ENCODE results near the gene GBP5. TPM values are rescaled to one million over a fixed set of nuclear protein-coding genes. Genes with fewer than 3 reads are reported as not detected.
"Not testable (repeated sequence)": the region's sequence is repeated elsewhere in the genome, so short reads cannot be mapped to it uniquely, and the experiment has no call there.

The GBP5 gene
- total RNA-seq, 1 donor from 2014 or later = 2.6 TPM

GRCh38 chr1:89261926-89262515, 10.6 kb downstream of the GBP5 start:
- peak overlapping the region; percentile 91 for H3K27ac Mint-ChIP-seq (ENCODE audit: unreplicated experiment)
- TF ChIP-seq CTCF (IDR thresholded peaks at IDR 0.05; ENCODE audit: unreplicated experiment) = no peak

DNA sequence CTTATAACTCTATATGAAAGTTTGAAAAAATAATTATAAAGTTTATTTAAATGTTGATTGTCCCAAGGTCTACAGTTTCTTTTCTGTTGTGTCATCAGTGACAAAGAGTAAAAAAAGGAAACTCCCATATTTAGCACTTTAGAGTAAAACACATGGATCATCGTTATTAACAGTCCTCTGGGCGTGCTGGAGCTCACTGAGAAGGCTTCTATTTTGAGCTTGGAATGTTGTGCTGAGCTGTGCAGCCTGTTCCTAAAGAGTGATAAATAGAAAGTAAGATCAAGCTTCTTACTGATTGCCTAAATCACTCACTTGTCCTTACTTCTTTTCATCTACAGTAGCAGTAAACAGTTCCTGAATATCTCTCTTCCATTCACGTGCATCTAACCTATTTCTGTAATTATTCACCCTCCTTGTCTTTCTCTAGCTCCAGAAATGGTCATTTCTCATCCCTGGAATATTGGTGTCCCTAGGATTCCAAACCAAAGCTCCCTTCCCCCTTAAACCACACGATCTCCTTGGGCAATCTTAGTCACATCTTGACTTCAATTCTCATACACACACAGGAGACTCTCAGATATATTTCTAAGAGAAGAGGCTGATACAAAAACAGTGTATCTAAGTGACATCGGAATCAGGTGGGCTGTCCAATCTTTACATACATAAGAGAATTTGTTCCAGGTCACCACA, 11.9 kb downstream of the GBP5 start:
- no peak for TF ChIP-seq CTCF (IDR thresholded peaks at IDR 0.05; ENCODE audit: unreplicated experiment)
- Mint-ChIP-seq H3K27me3 (ENCODE audit: unreplicated experiment) (no peaks in the 10 kb centered on the region), H3K4me3 (ENCODE audit: unreplicated experiment) (no peak overlapping the region), H3K27ac (ENCODE audit: unreplicated experiment) (no peak overlapping the region), H3K36me3 (ENCODE audit: low read depth, unreplicated experiment) (no peaks in the 10 kb centered on the region), H3K9me3 (ENCODE audit: unreplicated experiment) (no peaks in the 10 kb centered on the region), H3K4me1 (ENCODE audit: unreplicated experiment) (peaks cover 19% of the 10 kb centered on the region)
- no peak for DNase-seq (ENCODE audit: low spot score)

More at GRCh38 chr1:89261926-89262515, 10.6 kb downstream of the GBP5 start:
- Mint-ChIP-seq H3K4me1 (ENCODE audit: unreplicated experiment) (peaks cover 19% of the 10 kb centered on the region), H3K4me3 (ENCODE audit: unreplicated experiment) (peak overlapping the region; percentile 39), H3K9me3 (ENCODE audit: unreplicated experiment) (no peaks in the 10 kb centered on the region), H3K36me3 (ENCODE audit: low read depth, unreplicated experiment) (no peaks in the 10 kb centered on the region), H3K27me3 (ENCODE audit: unreplicated experiment) (no peaks in the 10 kb centered on the region)
- DNase-seq (ENCODE audit: low spot score) = peak; percentile 5

DNA sequence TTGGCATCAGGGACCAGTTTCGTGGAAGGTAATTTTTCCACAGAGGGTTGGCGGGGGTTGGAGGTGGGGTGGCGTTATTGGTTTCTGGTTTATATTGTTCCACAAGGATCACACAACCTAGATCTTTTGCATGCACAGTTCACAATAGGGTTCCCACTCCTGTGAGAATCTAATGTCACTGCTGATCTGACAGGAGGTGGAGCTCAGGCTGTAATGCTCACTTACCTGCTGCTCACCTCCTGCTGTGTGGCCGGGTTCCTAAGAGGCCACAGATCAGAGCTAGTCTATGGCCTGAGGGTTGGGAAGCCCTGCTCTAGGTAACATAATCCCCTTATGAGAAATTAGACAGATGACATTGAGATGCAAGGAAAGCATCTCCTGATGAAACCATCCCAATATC, 12.6 kb downstream of the GBP5 start:
- no peak for DNase-seq (ENCODE audit: low spot score)
- Mint-ChIP-seq H3K4me3 (ENCODE audit: unreplicated experiment) (no peak overlapping the region), H3K27me3 (ENCODE audit: unreplicated experiment) (no peaks in the 10 kb centered on the region), H3K9me3 (ENCODE audit: unreplicated experiment) (no peaks in the 10 kb centered on the region), H3K36me3 (ENCODE audit: low read depth, unreplicated experiment) (no peaks in the 10 kb centered on the region), H3K4me1 (ENCODE audit: unreplicated experiment) (peaks cover 19% of the 10 kb centered on the region), H3K27ac (ENCODE audit: unreplicated experiment) (no peak overlapping the region)
- no peak for TF ChIP-seq CTCF (IDR thresholded peaks at IDR 0.05; ENCODE audit: unreplicated experiment)

DNA sequence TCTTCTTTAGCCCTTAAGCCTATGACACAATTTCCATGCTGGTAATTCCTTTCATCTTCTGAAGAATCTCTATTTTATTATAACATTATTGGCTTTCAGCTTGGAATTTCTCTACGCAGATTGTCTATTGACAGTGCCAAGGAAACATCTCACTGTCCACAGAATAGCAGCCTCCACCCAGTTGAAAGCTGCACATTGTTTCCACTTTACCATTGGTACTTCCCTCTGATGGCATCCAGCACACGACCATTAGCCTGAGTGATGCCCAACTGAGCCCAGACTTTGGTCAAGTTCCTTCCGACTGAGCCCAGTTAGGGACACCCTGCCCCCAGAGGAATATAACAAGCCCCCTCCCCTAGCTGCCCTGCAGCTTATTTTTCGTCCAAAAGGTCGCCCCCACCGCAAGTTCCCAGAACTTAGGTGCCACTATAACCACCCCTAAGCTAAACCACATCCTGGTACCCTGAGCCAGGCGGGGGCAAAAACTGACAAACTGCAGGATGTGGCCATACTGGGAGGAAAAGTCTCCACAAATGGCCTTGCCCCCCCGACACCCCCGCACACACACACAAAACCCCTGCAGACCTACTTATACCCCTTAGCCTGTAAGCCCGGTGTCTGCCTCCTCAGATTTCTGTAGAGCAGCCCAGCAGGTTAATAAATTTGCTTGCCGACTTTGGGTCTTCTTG, 13.2 kb downstream of the GBP5 start:
- H3K4me3 Mint-ChIP-seq (ENCODE audit: unreplicated experiment) = no peak overlapping the region
- H3K4me1 Mint-ChIP-seq (ENCODE audit: unreplicated experiment) = peaks cover 19% of the 10 kb centered on the region
- no peak for TF ChIP-seq CTCF (IDR thresholded peaks at IDR 0.05; ENCODE audit: unreplicated experiment)
- no peak overlapping the region for H3K27ac Mint-ChIP-seq (ENCODE audit: unreplicated experiment)
- H3K36me3 Mint-ChIP-seq (ENCODE audit: low read depth, unreplicated experiment) = no peaks in the 10 kb centered on the region
- H3K9me3 Mint-ChIP-seq (ENCODE audit: unreplicated experiment) = no peaks in the 10 kb centered on the region
- no peaks in the 10 kb centered on the region for H3K27me3 Mint-ChIP-seq (ENCODE audit: unreplicated experiment)
- no peak for DNase-seq (ENCODE audit: low spot score)

GRCh38 chr1:89257041-89257440, 15.6 kb downstream of the GBP5 start:
- H3K27ac Mint-ChIP-seq (ENCODE audit: unreplicated experiment) = no peak overlapping the region
- H3K9me3 Mint-ChIP-seq (ENCODE audit: unreplicated experiment) = no peaks in the 10 kb centered on the region
- no peaks in the 10 kb centered on the region for H3K36me3 Mint-ChIP-seq (ENCODE audit: low read depth, unreplicated experiment)
- DNase-seq (ENCODE audit: low spot score) = no peak
- H3K4me3 Mint-ChIP-seq (ENCODE audit: unreplicated experiment) = no peak overlapping the region
- no peaks in the 10 kb centered on the region for H3K27me3 Mint-ChIP-seq (ENCODE audit: unreplicated experiment)
- no peak for TF ChIP-seq CTCF (IDR thresholded peaks at IDR 0.05; ENCODE audit: unreplicated experiment)
- peaks cover 8% of the 10 kb centered on the region for H3K4me1 Mint-ChIP-seq (ENCODE audit: unreplicated experiment)

- not testable (repeated sequence) for H3K36me3 Mint-ChIP-seq (ENCODE audit: low read depth, unreplicated experiment); H3K4me1 Mint-ChIP-seq (ENCODE audit: unreplicated experiment); DNase-seq (ENCODE audit: low spot score); H3K27ac Mint-ChIP-seq (ENCODE audit: unreplicated experiment); H3K27me3 Mint-ChIP-seq (ENCODE audit: unreplicated experiment); H3K9me3 Mint-ChIP-seq (ENCODE audit: unreplicated experiment); H3K4me3 Mint-ChIP-seq (ENCODE audit: unreplicated experiment)
Observed at GRCh38 chr1:89255581-89255980, 17.1 kb downstream of the GBP5 start.

Measured in endothelial cell (in vitro differentiated cells).